GM12874 (cell line): ENCODE results near the gene SLC44A1.

Experiments used
- CTCF ChIP-seq: IDR thresholded peaks from 2 replicates; pipeline ENCODE4 v1.5.1; 2011; ENCODE audit warnings: low read depth, mild to moderate bottlenecking, control low read depth, low read length, moderate library complexity; ENCODE audit not compliant: insufficient read depth

Gene SLC44A1

GRCh38 chr9:105444130-105444529, 199.7 kb downstream of the SLC44A1 start:
- no peak for TF ChIP-seq CTCF

GRCh38 chr9:105445203-105445881, 200.9 kb downstream of the SLC44A1 start:
- TF ChIP-seq CTCF, result no peak

- no peak for TF ChIP-seq CTCF
Measured at GRCh38 chr9:105447386-105447813, 202.9 kb downstream of the SLC44A1 start.

GRCh38 chr9:105447814-105448812, 203.7 kb downstream of the SLC44A1 start, which contains the start of gene FSD1L:
Gene FSD1L, plus strand, starts transcription at chr9:105448034. Its CDS starts 187 bp downstream, at chr9:105448221.
- 0 out of 2 replicates have a peak, but pooled peaks have one; percentile 15 for TF ChIP-seq CTCF

GRCh38 chr9:105449081-105449480, 204.6 kb downstream of the SLC44A1 start:
- no peak for TF ChIP-seq CTCF

- no peak for TF ChIP-seq CTCF
Measured at GRCh38 chr9:105452185-105452584, 207.7 kb downstream of the SLC44A1 start.

- TF ChIP-seq CTCF, result no peak
Measured at GRCh38 chr9:105455836-105456475, 211.5 kb downstream of the SLC44A1 start.
